Coronary artery (tissue), 2 donors: ENCODE data around the gene FERMT1.

ENCODE experiments used
- DNase-seq: peaks from one replicate; pipeline ENCODE4 v3.0.0-alpha.2; 2017; ENCODE audit warnings: low spot score
- H3K27ac ChIP-seq, 2 donors: fragments of 200-600 bp; sonication (generic); one replicate each; pipeline ENCODE4 v1.5.1; 2016 to 2019
- H3K4me3 ChIP-seq: fragments of 200-600 bp; sonication (generic); 2 replicates; pipeline ENCODE4 v1.5.1; 2016; ENCODE audit warnings: mild to moderate bottlenecking, moderate library complexity
- TF ChIP-seq, protein P1 (sequence below): fragments of 200-600 bp; sonication (generic); IDR thresholded peaks from one replicate; pipeline ENCODE4 v1.5.1; 2019; ENCODE audit warnings: antibody characterized with exemption

Gene FERMT1

DNA sequence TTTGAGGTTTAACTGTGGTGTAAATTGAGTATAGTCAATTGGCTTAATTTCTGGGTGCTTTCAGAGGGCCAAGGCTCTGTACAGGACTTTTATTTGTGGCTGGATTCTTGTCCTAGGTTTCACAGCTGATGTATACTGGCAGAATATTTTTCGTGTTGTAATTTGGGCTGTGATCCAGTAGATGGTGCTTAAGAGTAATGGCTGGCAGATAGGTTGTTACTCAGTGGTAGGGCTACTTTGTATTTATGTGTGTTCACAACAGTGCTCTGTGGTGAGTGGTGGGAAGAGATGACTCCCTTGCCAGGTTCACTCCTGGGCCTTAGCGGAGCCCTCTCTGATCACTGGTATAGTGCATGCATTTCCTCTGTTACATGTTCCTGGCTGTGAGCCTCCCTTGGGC lies 34.5 kb upstream of the FERMT1 start:
- DNase-seq, result no peak
- TF ChIP-seq, protein P1, sequence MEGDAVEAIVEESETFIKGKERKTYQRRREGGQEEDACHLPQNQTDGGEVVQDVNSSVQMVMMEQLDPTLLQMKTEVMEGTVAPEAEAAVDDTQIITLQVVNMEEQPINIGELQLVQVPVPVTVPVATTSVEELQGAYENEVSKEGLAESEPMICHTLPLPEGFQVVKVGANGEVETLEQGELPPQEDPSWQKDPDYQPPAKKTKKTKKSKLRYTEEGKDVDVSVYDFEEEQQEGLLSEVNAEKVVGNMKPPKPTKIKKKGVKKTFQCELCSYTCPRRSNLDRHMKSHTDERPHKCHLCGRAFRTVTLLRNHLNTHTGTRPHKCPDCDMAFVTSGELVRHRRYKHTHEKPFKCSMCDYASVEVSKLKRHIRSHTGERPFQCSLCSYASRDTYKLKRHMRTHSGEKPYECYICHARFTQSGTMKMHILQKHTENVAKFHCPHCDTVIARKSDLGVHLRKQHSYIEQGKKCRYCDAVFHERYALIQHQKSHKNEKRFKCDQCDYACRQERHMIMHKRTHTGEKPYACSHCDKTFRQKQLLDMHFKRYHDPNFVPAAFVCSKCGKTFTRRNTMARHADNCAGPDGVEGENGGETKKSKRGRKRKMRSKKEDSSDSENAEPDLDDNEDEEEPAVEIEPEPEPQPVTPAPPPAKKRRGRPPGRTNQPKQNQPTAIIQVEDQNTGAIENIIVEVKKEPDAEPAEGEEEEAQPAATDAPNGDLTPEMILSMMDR, result no peak

DNA sequence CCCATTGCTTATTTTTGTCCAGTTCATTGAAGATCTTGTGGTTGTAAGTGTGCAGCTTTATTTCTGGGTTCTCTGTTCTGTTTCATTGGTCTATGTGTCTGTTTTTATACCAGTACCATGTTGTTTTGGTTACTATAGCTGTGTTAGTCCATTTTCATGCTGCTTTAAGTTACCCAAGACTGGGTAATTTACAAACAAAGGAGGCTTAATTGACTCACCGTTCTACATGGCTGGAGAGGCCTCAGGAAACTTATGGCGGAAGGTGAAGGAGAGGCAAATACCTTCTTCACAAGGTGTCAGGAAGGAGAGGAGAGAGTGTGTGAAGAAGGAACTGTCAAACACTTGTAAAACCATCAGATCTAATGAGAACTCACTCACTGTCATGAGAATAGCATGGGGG lies 29.9 kb upstream of the FERMT1 start:
- no peak for DNase-seq
- no peak overlapping the region for H3K27ac ChIP-seq
- TF ChIP-seq, protein P1, result no peak
- no peak overlapping the region for H3K4me3 ChIP-seq

More for the DNA sequence above, 34.5 kb upstream of the FERMT1 start:
- Histone ChIP-seq H3K27ac (no peak overlapping the region), H3K4me3 (no peak overlapping the region)

- Histone ChIP-seq H3K4me3 (no peak overlapping the region), H3K27ac (no peak overlapping the region)
- no peak for DNase-seq
- TF ChIP-seq, protein P1, result no peak
Observed at GRCh38 chr20:6148073-6148472, 25.2 kb upstream of the FERMT1 start.

- no peak overlapping the region for H3K4me3 ChIP-seq
- H3K27ac ChIP-seq, result no peak overlapping the region
- TF ChIP-seq, protein P1, result peak; percentile 73
- no peak for DNase-seq
Observed at GRCh38 chr20:6142348-6142993, 19.6 kb upstream of the FERMT1 start.

DNA sequence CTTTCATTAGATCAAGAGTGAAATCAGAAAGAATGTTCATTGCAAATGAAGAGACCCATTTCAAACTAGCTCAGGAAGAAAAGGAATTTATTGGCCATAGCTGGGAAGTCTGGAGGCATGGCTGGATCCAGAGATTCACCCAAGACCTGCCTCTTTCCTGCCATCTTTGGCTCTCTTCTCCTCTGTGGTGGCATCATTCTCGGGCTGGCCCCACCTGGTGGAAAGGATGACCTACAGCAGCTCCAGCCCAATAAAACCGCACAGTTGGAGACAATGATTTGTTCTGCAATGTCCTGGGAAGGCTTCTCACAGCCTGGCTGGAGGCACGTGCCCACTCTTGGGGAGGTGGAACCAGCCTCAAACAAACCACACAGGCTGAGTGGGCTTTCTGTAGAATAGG lies 18.1 kb upstream of the FERMT1 start:
- no peak for DNase-seq
- no peak overlapping the region for H3K4me3 ChIP-seq
- no peak overlapping the region for H3K27ac ChIP-seq
- TF ChIP-seq, protein P1, result no peak

- DNase-seq, result no peak
- TF ChIP-seq, protein P1, result no peak
- H3K4me3 ChIP-seq, result no peak overlapping the region
- H3K27ac ChIP-seq, result no peak overlapping the region
Observed at GRCh38 chr20:6135347-6135746, 12.5 kb upstream of the FERMT1 start.

DNA sequence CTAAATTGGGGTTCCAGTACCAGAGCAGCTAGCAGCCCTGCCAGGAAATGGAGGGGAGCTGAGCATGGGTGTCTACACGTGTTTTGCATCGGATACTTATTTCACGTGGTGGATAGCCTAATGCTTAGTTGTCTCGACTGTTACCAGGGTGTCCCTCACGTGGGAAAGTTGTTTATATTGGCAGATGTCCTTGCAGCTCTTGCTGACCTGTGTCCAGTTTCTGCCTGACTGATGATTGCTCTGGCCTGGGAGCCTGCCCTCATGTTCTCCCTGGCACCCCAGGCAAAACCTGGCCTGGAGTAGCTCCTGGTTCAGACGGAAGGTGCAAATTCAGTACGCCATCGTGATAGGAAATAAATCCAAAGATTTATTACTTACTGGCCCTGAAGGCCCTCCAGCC lies 11.8 kb upstream of the FERMT1 start:
- DNase-seq, result no peak
- TF ChIP-seq, protein P1, result no peak
- no peak overlapping the region for H3K27ac ChIP-seq
- H3K4me3 ChIP-seq, result no peak overlapping the region
